ENCODE data around the gene LIN9.
A peak's percentile ranks its signal among the peaks of the same experiment; 100 is the strongest.

The LIN9 gene

DNA sequence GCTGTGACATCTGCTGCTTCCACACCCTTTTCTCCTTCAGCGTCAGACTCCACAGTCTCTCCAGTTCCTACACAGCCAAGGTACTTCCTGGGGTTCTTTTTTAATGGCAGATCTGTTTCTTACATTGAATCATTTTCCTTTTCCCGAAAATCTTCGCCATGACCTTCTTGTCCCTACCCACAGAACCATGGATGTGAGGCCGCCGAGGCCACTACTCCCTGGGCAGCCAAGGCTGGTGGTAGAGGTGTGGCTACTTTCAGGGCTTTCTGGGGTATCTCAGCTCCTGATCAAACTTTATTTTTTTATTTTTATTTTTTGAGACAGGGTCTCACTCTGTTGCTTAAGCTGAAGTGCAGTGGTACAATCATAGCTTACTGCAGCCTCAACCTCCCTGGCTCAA is 9.5 kb upstream of the LIN9 start:
- no peak for DNase-seq (ENCODE audit: low spot score)

DNA sequence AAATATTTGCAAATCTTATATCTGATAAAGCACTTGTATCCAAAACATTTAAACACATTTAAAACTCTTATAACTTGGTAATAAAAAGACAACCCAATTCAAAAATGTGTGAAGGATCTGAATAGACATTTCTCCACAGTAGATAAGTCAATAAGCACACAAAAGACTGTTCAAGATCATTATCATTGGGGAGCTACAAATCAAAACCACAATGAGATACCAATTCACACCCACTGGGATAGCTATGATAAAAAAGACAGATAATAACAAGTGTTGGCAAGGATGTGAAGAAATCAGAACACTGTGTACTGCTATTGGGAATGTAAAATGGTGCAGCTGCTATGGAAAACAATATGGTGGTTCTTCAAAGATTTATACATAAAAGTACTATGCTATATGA is 5.1 kb upstream of the LIN9 start:
- DNase-seq (ENCODE audit: low spot score): no peak

DNA sequence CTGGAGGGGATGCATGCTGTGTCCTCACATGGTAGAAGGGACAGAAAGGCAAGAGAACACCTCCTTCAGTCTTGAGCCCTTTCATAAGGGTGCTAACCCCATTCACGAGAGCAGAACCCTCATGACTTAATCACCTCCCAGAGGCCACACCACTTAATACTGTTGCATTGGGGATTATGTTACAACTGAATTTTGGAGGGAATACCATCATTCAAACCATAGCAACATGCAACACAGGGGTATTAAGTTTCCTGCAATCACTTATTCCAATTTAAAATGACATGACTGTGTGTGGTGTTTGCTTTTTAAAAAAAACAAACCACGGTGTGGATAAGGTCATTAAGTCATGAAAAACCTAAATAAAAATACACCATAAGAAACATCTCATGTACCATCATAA is 3.1 kb upstream of the LIN9 start:
- no peak for DNase-seq (ENCODE audit: low spot score)

DNA sequence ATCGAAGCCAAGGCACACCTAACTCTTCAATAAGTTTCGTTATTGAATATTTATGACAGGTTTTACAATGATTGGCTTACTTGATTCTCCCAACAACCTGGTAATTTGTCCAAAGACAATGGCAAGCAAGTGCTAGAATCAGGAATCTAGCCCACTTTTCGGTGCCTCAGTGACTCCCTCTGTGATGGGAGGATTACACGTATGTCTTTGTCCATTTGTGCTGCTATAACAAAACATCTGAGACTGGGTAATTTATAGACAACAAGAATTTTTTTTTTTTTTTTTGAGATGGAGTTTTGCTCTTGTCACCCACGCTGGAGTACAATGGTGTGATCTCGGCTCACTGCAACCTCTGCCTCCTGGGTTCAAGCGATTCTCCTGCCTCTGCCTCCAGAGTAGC is 2.4 kb upstream of the LIN9 start:
- no peak for DNase-seq (ENCODE audit: low spot score)

DNA sequence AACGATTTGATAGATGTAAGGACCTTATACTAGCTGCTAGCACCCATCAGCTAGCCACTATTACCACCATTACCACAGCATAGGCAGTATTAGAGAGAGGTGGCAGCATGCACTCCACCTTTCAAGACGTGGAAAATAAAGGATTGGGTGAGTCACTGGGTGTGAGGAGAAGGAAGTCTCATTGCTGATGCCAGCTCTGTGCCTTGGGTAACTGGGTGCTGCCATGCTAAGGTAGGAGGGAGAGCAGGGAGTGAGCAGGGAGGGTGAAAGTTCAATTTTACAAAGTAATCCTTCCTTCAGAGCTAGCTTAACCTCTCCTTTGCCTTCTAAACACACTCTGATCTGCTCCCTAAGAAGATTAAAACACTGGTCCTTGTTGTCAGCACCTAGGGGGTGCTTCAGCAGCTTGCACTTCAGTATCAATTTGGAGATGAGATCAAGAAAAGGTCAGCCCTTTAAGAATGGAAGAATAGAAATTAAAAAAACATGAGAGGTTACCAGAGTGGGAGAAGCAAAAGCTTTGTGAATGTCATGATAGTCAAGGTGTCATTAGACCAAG is 1.8 kb upstream of the LIN9 start:
- peak; percentile 21 for DNase-seq (ENCODE audit: low spot score)

DNA sequence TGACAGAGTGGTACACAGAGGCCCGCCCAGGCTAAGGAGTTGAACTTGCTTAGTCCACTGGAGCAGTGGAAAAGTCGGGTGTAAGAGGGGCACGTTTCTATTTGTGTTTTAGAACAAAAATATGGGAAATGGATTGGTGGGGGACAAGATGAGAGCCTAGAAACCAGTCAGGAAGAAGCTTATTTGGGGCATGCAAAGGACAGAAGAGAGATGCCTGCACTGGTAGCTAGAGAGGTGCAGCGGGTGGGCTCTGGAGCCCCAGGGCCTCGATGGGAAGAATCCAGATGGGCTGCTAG is 1.2 kb upstream of the LIN9 start:
- no peak for DNase-seq (ENCODE audit: low spot score)

DNA sequence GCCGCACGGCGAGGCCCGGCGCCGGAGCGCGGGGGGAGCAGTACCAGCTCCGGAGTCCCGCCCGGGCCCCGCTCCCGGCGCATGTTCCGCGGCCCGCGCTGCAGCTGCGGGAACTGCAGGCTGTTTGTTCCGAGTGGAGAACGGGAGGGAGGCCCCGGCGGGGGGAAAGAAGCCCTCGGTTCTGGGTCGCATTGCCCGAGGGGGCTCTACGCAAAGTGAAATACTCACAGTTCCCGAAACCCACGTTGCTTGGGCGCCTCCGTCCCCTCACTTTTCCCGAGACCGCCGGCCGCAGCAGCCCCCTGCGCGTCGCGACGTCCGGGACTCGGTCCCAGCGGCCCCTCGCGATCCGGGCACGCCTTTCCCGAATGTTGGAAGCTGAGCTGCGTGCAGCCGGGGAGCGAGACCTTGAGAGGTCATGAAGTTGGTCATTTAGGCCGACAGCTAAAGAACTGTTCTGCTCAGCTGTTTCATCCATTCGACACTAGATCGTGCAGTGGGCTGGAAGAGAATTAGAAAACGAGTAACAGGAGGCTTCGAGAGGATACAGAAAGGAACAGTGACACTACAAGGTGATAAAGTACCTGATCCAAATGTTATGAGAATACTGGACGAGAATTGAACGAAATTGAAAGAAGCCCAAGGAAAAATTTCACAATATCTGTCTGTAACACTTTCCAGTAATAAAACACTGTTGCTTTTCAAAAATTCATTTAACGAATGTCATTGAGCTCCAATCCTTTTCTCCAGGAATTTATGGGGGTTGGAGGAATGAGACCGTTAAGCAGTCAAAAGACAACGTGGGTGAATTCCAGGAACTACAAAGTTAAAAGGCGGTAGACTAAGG is 657 bp upstream of the LIN9 start:
- peak; percentile 41 for DNase-seq (ENCODE audit: low spot score)

DNA sequence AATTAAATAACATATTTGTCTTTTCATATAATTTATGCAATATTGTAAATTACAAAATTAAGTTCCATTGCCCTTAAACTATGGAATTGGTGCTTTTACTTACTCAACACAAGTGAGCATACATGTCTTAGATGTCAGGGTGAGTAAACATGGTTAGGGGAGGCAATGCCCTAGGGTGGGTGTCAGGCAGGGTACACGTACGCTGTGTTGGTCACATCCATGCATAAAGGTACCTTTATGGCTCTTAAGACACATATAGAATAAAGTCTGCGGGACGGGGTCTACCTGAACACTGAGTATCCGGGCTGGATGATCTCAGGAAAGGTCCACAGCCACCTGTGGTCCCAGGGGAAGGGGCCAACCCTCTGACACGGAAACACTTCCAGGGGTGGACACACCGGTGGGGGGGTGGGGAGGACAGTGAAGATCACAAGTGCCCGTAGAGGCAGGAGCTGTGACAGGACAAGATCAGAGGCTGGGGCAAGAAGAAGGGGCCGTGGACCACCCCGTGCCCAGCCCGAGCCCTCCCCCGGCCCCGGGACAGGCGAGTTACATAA is 720 bp downstream of the LIN9 start:
- DNase-seq (ENCODE audit: low spot score): peak; percentile 25

DNA sequence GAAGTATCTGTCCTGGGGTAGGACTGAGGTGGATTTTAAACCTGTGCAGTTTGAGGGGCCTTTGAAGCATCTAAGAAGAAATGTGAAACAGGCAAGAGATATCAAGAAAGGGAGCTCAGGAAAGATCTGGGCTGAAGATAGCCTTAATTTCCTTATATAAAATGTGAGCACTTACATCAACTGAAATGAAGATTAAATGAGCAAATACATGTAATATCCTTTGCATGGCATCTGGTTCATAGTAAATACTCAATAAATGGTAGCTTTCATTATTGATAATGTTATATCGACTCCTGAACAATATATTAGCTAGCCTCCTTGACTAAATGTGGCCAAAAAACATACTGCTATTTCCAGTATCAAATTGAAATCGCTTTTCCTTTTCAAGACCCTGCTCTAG is 2.5 kb downstream of the LIN9 start:
- no peak for DNase-seq (ENCODE audit: low spot score)

DNA sequence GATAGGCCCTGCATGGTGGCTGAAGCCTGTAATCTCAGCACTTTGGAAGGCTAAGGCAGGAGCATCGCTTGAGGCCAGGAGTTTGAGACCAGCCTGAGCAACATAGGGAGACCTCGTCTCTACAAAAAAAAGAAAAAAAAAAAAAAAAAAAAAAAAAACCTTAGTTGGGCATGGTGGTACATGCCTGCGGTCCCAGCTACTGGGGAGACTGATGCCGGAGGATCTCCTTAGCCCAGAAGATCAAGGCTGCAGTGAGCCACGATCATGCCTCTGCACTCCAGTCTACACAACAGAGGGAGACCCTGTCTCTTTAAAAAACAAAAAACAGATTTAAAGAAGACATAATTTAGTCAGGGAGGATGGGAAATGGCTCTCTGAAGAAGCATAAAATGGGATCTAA is 3.8 kb downstream of the LIN9 start:
- DNase-seq (ENCODE audit: low spot score): no peak

DNA sequence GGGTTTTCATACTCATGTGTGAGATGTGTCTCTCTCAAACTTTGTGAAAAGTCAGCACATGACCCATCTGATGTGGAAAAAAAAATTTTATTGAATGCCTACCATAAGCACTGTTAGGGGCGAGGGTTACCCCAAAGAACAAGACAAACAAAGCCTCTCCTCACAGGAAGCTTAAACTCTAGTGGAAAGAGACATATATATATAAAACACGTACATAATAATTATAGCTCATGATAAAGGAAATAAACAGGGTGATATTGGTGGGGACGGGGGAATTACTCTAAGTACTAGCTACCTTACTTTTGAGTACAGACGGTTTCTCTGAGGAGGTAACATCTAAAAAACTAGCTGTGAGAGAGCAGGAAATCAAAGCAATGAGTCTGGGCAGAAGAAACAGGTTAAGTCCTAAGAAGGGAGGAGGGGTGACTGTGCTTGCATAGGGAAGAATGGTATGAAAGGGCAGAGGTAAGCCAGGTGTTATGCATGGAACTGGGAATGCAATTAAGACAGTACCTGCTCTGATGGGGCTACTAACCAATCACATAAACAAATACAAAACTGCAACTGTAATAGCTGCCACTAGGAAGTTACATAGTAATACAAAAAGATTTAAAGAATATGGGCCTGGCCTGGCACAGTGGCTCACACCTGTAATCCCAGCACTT is 4.5 kb downstream of the LIN9 start:
- DNase-seq (ENCODE audit: low spot score): no peak

DNA sequence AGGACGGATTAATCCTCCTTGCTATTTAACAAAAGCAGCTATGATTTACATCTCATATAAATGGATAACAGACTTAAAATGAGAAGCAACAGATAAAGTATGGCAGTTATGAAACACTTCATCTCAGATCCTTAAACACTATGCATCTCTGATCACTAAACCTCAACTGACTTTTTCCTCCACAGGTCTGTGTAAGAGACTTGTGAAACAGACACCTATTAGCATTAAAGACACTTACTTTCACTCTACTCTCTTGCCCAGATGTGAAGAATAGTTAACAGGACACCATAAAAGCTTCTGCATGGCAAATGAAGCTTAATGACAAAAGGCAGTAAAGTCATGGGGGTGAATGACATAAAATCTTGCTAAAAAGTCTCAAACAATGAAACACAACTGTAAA is 6.2 kb downstream of the LIN9 start:
- no peak for DNase-seq (ENCODE audit: low spot score)

DNA sequence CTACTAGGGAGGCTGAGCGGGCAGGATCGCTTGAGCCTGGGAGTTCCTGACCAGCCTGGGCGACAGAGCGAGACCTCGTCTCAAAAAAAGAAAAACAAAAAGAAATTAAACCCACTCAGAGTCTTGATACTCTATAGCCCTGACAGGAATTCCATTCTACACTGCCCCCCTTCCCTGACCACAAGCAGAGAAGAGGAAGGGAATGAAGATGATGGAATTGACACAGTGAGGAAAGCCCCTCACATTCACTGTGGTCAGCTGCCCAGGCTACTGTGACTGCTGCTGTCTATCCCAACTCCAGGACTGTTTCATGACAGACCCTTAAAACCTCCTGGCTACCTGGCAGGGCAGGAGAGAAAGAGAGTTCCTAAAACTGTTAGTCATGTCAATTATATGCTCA is 12.1 kb downstream of the LIN9 start:
- DNase-seq (ENCODE audit: low spot score): no peak

DNA sequence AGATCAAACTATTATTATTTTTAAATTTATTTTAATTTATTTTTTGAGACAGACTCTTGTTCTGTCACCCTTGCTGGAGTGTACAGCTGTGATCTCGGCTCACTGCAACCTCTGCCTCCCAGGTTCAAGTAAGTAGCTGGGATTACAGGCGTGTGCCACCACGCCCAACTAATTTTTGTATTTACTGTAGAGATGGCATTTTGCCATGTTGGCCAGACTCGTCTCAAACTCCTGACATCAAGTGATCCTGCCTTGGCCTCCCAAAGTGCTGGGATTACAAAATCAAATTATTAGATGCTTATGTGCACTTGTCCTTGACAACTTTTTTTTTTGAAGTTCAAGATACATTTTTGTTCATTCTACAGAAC is 15.4 kb downstream of the LIN9 start:
- no peak for DNase-seq (ENCODE audit: low spot score)

DNA sequence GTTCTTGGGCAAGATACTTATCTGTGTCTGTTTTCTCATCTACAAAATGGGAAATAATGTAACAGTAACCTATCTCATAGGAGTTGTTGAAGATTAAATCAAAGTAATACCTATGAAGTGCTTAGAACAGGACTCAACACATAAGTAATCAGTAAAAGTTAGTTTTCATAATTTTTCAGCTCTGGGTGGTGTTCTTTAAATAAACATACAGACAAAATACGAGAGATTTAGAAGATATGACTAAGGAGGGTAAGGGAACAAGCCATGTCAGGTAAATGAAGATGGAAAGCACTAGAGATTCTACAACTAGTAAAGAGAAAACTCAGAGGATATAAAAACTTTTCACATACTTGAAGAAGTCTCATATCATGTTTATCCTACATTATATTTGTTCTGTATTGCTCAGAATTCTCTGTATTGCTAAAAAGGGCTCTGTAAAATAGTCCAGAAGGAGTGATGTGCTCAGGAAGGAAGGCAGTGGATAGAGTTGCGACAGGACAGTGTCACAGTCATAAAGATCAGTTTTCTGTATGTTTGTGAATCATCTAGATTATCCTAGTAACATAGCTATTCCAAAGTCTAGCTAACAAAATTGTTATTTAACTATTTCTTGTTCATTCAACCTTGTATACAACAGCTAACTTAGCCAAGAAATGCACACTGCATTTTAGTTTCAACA is 16.0 kb downstream of the LIN9 start:
- DNase-seq (ENCODE audit: low spot score): no peak

DNA sequence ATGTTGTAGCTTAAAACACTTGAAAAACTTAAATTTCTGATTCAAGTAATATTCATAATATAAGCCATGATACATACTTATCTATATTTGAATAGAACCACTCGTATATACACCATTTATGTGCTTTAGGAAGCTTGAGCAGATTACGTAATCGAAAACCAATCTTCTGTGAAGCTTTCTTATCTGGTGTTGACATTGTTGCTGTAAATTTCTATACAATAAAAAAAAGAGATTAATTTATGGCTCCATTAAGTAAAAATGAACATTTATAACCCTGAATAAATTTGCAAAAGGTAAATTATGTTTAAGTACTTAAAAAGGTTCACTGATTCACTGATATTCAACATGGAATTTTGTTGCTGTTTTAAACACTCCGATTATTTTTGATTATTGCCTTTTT is 21.4 kb downstream of the LIN9 start:
- DNase-seq (ENCODE audit: low spot score): no peak

DNA sequence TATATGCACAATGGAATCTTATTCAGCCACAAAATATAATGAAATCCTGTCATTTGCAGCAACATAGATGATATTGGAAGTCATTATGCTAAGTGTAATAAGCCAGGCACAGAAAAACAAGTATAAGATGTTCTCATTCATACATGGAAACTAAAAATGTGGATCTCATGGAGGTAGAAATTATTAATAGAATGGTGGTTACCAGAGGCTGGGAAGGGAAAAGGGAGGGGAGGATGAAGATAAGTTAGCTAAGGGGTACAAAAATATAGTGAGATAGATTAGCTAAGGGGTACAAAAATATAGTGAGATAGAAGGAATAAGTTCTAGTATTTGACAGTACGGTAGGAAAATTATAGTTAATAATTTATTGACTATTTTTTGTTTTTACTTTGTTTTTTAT is 27.9 kb downstream of the LIN9 start:
- DNase-seq (ENCODE audit: low spot score): no peak

DNA sequence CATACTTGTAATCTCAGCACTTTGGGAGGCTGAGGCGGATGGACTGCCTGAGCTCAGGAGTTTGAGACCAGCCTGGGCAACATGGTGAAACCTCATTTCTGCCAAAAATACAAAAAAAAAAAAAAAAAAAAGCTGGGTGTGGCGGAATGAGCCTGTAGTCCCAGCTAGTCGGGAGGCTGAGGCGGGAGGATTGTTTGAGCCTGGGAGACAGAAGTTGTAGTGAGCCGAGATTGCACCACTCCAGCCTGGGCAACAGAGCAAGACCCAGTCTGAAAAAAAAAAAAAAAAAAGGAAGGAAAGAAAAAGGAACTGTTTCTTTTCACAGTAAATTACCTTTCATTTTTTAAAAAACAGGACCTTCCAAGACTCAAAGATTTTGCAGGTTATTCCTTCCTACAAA is 29.5 kb downstream of the LIN9 start:
- no peak for DNase-seq (ENCODE audit: low spot score)

DNA sequence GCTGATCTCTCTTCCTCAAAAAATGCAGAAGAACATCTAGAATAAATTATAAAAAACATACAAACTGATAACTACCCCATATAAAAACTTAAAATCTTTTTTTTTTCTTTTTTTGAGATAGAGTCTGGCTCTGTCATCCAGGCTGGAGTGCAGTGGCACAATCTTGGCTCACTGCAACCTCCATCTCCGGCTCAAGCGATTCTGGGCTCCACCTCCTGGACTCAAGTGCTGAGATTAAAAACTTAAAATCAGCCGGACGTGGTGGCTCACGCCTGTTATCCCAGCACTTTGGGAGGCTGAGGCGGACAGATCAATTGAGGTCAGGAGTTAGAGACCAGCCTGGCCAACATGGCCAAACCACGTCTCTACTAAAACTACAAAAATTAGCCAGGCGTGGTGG is 31.1 kb downstream of the LIN9 start:
- DNase-seq (ENCODE audit: low spot score): no peak

DNA sequence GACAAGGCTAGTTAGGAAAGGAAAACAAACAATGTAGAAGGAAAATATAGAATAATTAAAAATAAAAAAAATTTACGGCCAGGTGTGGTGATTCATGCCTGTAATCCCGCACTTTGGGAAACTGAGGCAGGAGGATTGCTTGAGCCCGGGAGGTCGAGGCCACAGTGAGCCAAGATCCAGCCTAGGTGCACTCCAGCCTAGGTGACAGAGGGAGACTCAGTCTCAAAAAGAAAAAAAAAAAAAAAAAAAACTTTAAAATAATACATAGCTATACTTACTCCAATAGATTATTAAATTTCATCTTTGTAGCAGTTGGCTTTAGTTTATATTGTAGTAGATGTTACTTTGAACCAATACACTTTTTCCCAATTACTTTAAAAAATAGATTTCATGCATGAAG is 32.0 kb downstream of the LIN9 start:
- DNase-seq (ENCODE audit: low spot score): no peak

DNA sequence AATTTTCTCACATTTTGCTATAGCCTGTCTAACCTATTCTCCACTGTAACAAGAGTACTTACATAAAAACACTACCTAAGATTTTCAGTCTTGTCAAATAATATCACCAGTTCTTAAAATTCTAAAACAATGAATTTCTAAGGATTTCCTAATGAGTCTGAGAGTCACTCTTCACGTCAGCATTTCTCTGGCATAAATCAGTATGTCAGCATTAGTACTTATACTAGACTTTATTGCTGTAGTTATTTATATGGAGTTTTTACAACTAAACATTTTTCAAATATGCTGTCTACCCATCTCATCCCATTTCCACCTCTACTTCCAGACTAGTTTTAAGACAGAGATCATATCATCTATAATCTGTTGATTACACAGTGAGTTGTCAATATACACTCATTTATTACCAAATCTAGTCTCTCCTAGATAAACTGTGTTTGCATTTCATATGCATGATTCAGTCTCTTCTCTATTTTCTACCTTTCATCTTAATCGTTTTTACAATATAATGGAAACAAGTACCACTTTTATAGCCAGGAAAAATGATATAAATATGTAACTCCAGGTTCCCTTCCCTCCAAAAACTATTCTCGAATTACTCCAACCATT is 32.8 kb downstream of the LIN9 start:
- no peak for DNase-seq (ENCODE audit: low spot score)

DNA sequence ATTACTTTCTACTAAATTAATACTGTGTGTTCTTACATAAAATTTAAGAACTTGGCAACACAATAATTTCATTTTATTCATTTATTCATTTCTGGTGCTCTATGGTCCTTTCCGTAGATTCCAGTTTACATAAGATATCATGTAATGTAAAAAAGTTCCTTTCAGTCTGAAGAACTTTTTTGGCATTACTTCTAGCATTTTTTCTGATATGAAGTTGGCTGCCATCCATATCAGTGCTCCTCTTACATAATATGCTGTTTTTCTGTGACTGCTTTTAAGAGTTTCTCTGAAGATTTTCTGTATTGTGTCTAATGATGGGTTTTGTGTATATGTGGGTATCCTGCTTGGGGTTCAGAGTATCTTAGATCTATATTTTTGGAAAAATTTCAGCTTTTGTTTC is 34.8 kb downstream of the LIN9 start:
- DNase-seq (ENCODE audit: low spot score): no peak
